ENCODE measurements around the gene ANKS1B.

ANKS1B gene

DNA sequence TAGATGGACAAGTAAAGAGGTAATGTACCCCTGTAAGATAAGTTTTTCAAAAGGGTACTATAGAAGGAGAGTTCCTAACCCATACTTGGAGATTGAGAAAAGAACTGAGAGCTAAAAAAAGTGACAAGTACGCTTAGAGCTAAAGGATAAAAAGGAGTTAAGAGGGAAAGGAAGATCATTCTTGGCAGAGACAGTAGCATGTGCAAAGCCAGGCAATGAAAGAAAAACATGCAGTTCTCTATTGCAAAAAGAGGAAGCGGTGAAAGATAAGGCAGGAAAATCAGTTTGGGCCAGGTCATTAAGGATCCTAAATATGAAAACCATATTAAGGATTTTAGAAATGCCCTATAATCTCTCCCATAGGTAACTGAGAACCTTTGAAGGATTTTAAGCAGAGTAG lies 837.6 kb downstream of the ANKS1B start:
- no peak for DNase-seq

DNA sequence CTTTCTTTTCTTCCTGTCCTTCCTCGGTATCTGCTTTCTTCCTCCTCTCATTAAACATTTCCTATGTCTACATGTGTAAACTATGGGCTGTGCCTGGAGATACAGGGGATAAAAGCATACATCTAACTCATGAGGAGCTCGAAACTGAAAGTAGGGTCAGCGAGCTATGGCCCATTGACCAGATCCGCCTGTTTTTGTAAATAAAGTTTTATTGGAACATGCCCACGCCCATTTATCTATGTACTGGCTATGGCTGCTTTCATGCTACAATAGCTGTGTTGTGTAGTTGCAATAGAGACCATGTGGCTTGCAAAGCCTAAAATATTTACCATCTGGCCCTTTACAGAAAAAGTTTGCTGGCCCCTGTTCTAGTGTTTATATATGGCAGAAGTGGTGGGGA lies 838.0 kb downstream of the ANKS1B start:
- no peak for DNase-seq

DNA sequence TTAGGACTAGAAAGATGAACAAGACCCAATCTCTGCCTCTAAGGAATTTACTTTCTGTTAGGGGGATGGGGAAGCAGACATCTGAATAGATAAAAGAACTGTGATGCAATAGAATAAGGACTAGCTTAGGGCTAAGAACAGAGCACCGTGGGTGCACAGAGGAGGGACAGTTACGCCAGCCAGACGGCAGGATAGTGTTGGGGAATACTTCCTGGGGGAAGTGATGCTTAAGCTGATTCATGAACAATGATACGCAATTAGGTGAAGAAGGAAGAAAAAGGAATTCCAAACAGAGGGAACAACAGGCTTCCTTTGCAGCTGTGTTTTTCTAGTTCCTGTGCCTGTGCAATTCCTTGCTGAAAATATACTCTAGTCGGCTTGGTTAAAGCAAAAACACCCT lies 838.6 kb downstream of the ANKS1B start:
- DNase-seq: no peak

DNA sequence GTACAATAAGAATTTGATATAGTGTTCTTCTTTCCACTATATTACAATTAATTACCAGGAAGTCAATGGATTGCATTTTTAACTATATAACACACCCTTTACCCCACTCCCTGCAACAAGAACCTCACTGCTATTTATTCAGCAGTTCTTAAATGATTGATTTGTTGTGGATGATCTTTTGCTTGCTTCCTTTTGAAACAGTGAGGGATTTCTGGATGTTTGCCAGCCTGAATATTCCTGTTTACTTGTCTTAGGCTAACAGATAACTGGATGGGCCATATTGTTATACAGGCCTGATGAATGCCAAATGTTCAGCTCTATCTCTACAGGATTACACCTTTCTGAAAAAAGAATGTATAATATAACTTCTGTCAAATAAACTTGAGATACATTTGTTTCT lies 842.1 kb downstream of the ANKS1B start:
- DNase-seq: no peak

DNA sequence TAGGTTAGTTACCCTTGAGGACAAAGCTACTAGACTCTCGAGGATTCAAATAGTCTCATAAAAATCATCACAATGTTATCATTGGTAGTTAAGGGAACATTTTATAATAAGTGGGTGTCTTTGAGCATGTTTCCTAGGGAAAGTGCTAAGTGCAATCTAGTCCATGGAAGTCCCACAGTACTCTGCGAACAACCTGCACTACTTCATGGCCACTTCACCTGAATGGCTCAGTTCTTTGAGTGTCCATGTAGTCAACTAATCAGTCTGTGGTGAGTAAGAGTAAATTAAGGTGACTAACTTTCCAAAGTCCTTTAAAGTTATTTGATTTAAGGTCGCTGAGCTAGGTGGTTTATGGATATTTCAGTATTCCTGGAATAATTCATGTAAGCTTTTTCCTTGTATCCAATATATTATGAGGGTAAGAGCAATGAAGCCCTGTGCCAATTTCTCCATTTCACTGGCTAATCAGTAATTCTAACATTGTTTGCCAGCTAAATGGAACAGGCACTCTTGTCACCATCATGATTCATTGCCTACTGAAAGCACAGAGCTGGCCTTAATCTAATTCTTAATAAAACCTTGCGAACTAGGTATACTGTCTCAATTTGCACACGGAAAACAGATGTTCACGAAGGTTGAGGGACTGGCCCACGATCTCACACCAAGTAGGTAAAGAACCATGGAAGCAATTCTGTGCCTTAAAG lies 844.6 kb downstream of the ANKS1B start:
- no peak for DNase-seq

DNA sequence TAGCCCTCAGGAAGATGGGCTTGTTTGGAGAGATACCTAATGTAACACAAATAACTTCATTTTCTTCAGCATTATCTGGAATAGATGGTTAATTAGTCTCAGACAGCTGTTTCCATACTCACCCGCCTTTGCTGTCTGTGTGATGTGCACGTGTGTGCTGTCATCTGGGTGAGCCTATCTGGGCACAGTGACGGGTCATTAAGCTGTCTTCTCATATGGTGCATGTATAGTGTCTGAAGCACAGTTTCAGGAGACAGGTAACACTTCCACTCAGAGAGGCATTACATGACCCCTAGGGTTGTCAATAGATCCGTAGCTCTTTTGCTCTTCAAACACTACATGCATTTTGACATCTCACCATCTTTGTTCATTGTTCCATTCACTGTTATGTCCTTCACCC lies 846.3 kb downstream of the ANKS1B start:
- DNase-seq: no peak

DNA sequence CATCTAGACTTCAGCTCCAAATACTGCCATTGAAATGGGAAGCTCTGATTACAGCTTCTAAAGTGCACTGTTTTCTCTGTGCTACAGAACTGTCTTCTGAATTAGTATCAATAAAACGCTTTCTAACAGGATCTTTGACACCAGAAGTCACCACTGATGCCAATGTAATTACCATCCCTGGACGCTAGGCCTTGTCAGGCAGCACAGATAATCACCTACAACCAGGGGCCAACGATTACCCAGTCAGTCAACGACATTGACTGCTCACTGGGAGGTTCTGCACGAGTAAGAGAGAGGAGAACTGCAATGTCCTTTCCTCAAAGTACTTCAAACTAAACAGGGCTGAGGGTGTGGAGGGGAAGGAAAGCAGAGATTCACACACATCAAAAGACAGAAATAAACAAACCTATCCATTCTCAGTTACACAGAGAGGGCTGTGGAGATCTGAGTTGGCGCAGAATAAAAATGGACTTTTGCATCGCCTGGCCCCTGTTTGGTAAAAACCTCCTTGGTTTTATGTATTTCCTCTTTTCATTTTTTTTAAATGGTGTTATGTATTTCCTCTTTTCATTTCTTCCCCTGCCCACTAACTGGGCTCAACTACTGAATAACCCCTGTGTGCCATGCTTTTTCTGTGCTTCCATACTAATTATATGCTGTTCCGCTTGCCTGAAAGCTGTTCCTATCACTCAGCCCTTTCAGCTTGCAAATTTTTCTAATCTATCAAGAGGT lies 847.4 kb downstream of the ANKS1B start:
- DNase-seq: no peak

DNA sequence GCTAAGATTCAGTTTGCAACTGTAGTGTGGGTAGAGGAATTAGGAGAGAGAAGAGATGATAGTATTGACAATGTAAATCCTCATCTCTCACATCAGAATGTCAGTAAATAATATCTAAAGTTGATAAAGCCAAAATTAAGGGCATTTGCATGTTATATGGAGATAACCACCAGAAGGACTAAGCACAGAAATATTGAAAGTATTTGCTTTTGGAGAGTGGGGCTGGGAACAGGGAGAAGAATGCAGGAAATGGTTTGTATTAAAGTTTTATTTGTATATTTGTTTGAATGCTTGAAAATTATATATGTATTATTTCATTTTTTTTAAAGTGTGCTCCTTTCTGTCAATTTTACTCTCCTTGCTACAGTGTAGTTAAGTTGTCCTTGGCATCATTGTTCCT lies 848.2 kb downstream of the ANKS1B start:
- no peak for DNase-seq

DNA sequence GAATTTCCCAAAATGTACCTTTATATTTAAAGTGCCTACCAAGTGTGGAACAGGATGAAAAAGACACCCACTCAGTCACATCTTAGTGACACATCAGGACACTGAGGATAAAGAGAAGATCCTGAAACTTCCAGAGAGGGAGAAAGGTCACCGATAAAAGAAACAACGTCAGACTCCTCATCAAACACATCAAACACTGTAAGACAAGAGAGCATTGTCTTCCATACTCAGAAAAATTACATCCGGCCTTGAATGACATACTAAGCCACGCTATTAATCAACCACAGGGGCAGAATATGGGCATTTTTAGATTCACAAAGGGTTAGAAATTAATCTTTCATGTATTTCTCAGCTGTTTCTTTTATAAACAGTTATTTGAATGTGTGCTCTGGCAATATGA lies 849.4 kb downstream of the ANKS1B start:
- DNase-seq: no peak

DNA sequence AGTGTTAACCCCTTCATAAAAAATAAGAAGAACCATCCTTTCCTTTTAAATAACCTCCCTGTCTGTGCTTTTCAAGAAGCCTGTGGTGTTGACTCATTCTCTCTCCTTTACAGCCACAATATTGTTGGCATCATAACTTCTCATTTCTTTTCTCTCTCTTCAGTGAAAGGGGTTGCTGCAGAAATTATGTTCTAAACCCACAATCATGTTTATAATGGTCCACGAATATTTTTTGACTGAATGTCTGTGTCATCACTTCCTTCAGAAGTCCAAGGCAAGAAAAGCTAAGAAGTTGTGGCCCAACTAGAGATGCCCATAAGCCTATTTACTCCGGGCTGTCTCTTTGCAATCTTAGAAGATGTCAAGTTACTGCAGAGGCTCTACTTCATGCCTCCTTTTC lies 851.3 kb downstream of the ANKS1B start:
- DNase-seq: no peak

DNA sequence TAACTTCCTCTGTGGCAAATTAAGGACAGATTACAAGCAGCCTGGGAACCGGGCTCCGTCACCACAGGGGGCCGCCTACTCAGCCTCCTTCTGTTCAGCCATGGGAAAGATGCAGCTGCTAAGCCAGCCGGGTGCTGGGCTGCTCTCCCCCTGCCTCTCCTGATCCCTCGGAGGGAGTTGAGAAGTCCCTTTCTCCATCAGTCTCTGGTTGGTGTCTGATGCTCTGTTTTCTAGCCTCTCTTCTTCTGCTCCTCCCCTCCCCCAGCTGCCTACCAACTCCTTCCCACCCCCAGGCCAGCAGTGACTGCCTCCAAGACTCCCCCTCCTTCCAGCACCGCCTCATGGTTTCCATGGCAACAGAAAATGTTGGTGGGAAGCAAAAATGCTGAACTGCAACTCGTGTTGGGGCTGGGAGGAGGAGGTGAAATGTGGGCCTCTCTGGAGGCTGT lies 853.0 kb downstream of the ANKS1B start:
- no peak for DNase-seq

DNA sequence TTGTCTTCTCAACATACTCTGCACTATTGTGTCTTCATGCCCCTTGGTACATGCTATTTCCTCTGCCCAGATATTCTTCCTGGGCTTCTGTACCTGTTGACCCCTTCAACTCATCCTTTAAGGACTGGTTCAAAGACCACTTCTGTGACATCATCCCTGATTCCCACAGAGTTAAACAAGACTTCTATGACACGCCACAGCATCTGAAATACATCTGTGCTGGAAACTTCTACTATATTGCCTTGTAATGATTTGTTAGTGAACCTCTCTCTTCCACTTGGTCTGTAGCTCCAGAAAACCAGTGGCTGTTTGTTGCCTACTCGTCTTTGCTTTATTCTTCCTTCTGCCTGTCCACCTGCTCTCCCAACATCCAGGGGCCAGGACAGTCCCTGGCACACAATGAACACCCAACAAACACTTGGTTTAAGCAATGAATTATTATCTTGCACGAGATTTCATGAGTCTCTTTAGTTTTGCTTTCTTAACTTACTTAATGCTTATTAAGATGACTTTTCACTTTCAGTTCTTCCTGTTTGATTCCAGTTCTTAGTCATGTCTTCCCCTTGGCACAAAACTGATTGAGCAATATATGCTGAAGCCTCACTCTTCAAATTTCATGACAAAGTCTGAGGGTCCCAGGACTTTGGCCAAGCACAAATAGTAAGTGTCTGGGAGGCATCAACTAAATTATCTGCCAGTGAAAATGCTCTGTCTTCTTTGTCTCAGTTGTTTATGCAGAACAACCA lies 853.8 kb downstream of the ANKS1B start:
- DNase-seq: no peak

DNA sequence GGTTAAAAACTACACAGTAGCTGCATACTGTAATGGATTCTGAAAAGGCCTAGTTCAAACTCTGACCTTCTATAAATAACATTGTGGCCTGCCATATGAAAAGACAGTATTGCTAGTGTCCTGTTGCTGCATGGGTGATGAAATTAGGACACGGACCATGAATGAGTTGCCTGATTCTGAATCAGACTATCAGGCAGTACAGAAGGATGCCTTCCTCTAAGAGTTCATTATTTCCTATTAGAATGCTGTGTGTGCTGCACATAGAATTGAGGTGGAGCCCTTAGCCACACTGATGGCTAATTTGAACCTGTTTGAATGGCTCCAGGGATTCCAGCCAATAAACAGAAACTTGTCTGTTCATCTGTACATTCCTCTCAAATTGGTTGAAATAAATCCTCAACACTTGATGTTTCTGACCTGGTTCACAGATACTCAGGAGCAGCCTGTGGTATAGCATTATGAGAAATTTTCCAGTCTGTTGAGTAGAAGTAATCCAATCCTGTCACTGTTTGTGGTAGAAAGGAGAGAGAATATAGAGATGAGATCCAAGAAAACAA lies 856.4 kb downstream of the ANKS1B start:
- no peak for DNase-seq

DNA sequence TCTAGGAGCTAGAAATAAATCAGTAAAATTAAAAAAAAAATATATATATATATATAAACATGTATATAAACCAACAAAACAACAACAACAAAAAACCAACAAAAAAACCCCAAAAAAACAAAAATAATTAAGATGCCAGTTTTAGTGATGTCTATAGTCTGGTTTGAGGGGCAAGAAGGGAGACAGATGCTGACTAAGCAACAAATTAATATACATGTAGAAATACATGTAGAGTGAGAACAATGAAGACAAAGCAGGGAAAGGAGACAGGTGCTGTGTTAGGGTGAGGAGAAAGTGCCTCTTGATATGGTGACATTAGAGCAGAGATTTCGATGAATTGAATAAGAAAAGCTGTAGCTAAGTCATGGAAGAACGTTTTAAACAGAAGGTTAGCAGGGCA lies 861.8 kb downstream of the ANKS1B start:
- DNase-seq: no peak

DNA sequence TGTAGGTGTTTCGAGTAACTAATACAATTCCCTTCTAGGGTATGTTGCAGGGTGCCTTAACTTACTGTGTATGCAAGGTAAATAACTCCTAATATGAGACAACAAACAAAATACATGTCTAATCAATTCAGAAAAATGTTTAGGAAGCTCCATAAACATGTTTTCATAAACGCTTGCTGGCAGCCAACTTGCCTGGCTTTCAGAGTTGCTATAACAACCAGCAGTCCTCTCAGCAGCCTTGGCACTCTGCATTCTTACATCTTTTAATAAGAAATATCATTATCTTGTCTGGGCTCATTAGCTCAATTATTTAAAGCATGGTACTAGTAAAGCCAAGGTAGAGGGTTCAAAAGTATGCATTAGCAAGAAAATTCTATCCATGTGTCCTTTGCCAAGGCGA lies 862.2 kb downstream of the ANKS1B start:
- no peak for DNase-seq

DNA sequence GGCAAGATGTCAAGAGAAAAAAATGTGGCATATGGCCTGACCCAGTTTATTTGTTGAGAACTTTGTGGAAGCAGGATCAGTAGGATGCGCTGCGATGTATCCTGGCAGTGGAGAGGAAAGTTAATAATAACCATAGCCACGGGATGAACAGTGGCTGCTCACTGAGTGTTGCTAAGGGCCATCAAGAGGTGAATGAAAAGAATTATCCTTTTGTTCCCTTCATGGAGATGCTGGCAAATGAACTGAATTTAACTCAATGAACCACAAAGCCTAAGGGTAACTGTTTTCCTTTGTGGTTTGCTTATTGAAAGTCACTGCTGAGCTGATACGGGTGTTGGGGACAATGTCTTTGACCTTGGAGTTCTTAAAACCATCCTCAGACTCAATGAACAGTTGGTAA lies 863.2 kb downstream of the ANKS1B start:
- DNase-seq: no peak

DNA sequence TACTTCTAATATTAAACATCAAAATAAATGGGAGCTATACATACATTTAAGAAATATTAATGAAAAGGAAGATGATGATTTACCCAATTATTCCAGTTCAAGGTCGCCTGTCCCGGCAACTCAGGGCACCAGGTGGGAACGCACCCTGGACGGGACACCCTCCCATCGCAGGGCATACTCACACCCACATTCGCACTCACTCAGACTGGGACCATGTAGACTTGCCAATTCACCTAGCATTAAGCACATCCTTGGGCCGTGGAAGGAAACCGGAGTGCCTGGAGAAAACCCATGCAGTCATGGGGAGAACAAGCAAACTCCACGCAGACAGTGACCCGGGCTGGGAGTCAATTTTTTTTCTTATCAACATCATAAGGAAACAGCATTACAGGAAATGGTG lies 864.8 kb downstream of the ANKS1B start:
- no peak for DNase-seq

DNA sequence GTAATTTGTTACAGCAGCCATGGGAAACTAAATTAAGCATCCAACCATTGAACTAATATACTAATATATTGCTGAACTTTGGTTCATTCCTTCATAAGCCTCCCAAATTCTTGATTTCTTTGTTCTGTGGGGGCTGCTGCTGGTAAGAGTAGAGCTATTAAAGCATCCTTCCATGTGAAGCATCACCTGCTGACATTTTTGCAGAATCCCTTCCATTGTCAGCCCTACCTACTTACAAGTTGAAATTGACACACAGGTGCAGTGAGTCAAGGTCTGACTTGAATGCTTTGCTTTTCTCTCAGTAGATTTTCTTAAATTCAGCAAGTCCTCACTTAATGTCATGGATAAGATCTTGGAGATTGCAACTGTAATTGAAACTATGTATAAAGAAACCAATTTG lies 865.3 kb downstream of the ANKS1B start:
- no peak for DNase-seq

DNA sequence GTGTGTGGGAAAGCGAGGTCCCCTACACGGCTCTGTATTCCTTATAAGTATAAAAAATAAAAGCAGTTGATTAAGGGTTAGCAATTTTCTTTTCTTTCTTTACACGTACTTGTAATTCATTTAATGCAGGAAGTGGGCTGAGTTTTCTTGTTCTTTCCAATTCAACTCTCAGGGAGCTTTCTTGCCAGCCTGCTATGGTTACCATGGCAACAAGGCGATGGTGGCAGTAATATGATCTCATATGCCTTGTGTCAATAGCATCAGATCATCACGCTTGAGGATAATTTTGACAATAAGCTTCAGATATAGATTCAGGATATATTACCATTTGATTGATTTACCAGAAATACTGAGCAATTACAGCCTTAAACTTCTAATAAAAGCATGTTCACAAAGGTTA lies 873.1 kb downstream of the ANKS1B start:
- DNase-seq: no peak

DNA sequence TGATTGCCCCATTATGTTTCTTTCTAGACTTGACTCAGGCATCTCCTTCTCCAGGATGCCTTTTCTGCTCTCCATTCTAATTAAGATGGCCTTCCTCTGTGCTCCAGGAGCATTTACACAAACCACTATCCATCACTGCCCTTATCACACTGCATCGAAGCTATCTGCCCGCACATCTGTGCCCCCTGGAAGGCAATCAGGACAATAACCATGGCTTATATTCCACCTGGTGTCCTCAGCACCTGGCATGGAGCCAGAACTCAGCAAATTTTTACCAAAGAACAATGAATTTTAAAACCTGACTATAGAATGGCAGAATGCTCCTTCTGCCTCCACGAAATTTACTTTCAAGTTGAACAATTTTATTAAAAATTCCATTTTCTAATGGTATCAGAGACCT lies 873.9 kb downstream of the ANKS1B start:
- DNase-seq: no peak

DNA sequence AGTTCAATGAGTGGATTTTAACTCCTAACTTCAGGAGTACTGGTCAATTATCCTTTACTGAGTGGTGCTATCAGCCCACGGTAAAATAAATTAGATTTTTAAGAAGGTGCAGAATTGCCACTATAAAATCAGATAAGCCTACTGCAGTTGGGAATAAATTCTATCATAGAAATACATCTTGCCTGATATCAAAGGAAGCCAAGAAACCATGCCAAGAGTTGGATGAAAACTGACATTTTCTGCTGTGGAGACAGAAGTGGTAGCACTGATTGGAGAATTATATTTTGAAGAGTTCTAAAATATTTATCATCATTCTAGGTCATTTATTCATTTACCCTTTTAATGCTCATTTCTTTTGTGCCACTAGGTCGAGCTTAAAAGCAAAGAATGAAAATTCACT lies 874.5 kb downstream of the ANKS1B start:
- DNase-seq: no peak

DNA sequence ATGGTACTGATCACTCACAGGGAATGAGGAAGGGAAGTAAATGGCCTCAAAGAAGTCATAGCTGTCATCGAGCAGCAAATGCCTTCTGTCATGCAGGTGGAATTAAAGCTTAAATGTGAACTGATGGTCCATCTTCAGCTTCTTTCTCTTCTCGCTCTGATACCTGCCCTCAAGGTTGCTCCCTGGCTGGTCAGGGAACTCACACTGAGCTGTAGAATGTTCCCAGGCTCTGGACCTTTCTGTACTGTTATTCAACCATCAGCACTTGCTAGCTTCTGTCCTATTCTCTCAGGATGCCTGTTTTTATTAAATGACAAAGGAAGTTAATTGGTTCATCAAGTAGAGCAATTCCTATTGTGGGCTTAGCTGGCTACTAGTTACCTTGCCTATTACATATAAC lies 875.8 kb downstream of the ANKS1B start:
- DNase-seq: no peak

DNA sequence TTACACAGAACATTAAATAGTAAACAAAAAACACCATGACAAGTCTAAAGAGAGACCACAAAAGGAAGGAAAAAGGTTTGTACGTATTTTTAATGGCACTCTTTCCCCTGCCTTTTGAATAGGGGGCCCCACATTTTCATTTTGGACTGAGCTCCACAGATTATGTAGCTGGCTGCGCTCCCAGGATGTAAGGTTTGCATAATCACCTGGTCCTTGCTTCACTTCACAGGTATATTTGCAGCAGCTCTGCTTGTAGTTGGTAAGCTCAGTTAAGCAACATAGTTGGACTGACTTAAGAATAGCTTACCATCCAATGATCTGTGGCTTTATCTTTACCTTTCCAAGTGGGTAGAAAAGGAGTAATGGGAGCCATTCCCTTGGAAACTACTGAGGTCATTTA lies 885.0 kb downstream of the ANKS1B start:
- DNase-seq: no peak

DNA sequence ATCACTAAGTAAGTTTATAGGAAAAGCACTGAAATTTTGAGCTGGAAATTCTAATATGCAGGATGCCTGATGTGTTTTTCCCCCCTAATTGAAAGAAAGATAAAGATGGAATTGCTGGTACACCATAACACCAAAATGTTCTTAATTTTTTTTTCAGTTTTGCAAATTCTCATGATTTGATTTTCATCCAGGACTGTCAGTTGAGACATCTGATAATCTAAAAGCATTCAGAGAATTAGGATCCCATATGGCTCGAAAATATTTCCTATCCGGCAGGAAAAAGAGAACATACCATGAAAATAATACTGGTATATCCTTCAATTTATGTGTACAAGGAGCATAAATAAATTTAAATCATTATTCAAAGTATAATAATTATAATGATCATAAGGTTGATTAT lies 887.6 kb downstream of the ANKS1B start:
- no peak for DNase-seq
